GM12878 (cell line): Measurements from ENCODE around the gene MUL1. TPM values are rescaled to one million over a fixed set of nuclear protein-coding genes. Genes with fewer than 3 reads are reported as not detected.

Source experiments
- ATAC-seq: fragments of 200-7000 bp; cut with Tn5 transposase; 3 replicates; pipeline ENCODE4 v1.9.1; 2020; ENCODE audit warnings: mild to moderate bottlenecking, moderate library complexity
- BruUV-seq: library from RNA; stranded (reverse); fragments of 400-500 nt; replicated peaks from 2 replicates; lab custom pipeline; 2021; lab: Mats Ljungman, UMichigan
- CTCF ChIA-PET: fragments of 300-600 bp; sonication (Branson Sonifier 250); formaldehyde crosslinking; extraction: SDS; loops from one replicate; lab custom pipeline; 2021; ENCODE audit warnings: inconsistent platforms; lab: Yijun Ruan, JAX
- POLR2A ChIA-PET: fragments of 350-600 bp; formaldehyde crosslinking; extraction: SDS; loops from one replicate; lab custom pipeline; 2021; ENCODE audit warnings: inconsistent platforms; lab: Charles Lee
- RAD21 ChIA-PET: fragments of 300-600 bp; sonication (Branson Sonifier 250); formaldehyde crosslinking; loops from one replicate; lab custom pipeline; 2023; ENCODE audit warnings: antibody characterized with exemption; ENCODE audit not compliant: unreplicated experiment; lab: Charles Lee
- SMC1A ChIA-PET: fragments of 300-600 bp; sonication (Branson Sonifier 250); formaldehyde crosslinking; loops from one replicate; lab custom pipeline; 2023; ENCODE audit not compliant: unreplicated experiment, uncharacterized antibody; lab: Charles Lee
- DNase-seq: peaks from one replicate; pipeline ENCODE4 v3.0.0-alpha.2; 2011; ENCODE audit warnings: low read depth, low spot score
- FAIRE-seq: peaks from 3 replicates; lab custom pipeline; 2011; peaks lifted over from hg19 to GRCh38; lab: Jason Lieb, UNC
- H2AFZ ChIP-seq: 2 replicates; pipeline ENCODE4 v1.6.0; 2011; ENCODE audit warnings: low read depth, low read length, control low read depth; ENCODE audit not compliant: control insufficient read depth
- H3K27ac ChIP-seq: 2 replicates; pipeline ENCODE4 v1.5.1; 2011; ENCODE audit warnings: control low read depth; ENCODE audit not compliant: control insufficient read depth, insufficient read depth
- H3K27me3 ChIP-seq, 2 experiments: replicated peaks in 1 of 2; 2 replicates each; pipeline versions ENCODE4 v1.6.0 to v1.6.1; 2011; ENCODE audit warnings: low read length in 1 of 2; ENCODE audit not compliant: control insufficient read depth in 2 of 2, insufficient read depth in 2 of 2
- H3K36me3 ChIP-seq, 2 experiments: 2 replicates each; pipeline ENCODE4 v1.5.1; 2011; ENCODE audit warnings: low read length in 1 of 2; ENCODE audit not compliant: control insufficient read depth in 2 of 2, insufficient read depth in 2 of 2
- H3K4me1 ChIP-seq: 2 replicates; pipeline ENCODE4 v1.6.1; 2011; ENCODE audit warnings: mild to moderate bottlenecking, low read length, moderate library complexity, mixed read lengths; ENCODE audit not compliant: control insufficient read depth, insufficient read depth
- H3K4me2 ChIP-seq: 2 replicates; pipeline ENCODE4 v1.6.0; 2011; ENCODE audit warnings: control low read depth; ENCODE audit not compliant: control insufficient read depth, insufficient read depth
- H3K4me3 ChIP-seq: fragments of 200-600 bp; sonication (generic); 2 replicates; pipeline ENCODE4 v1.5.1; 2016
- H3K79me2 ChIP-seq: 2 replicates; pipeline ENCODE4 v1.6.0; 2011; ENCODE audit warnings: low read length; ENCODE audit not compliant: control insufficient read depth, insufficient read depth
- H3K9ac ChIP-seq: 2 replicates; pipeline ENCODE4 v1.8.0; 2011; ENCODE audit warnings: low read length, control low read depth, mixed read lengths; ENCODE audit not compliant: control insufficient read depth, insufficient read depth
- H3K9me3 ChIP-seq: replicated peaks from 3 replicates; pipeline ENCODE4 v1.5.1; 2011; ENCODE audit warnings: mild to moderate bottlenecking, low read length; ENCODE audit not compliant: control insufficient read depth, insufficient read depth
- H4K20me1 ChIP-seq: 2 replicates; pipeline ENCODE4 v1.6.0; 2011; ENCODE audit not compliant: control insufficient read depth, insufficient read depth
- CBX3 ChIP-seq: fragments of 200-600 bp; sonication (generic); IDR thresholded peaks from 2 replicates; pipeline ENCODE4 v1.6.1; 2016; ENCODE audit warnings: low read depth, borderline replicate concordance
- DPF2 ChIP-seq: fragments of 450-650 bp; IDR thresholded peaks from 2 replicates; pipeline ENCODE4 v1.6.1; 2017; ENCODE audit warnings: mild to moderate bottlenecking
- HDAC2 ChIP-seq: fragments of 200-600 bp; sonication (generic); IDR thresholded peaks from 2 replicates; pipeline ENCODE4 v1.6.1; 2017
- IRF3 ChIP-seq: fragments of 450-650 bp; IDR thresholded peaks from 2 replicates; pipeline ENCODE4 v1.6.1; 2014; ENCODE audit warnings: mild to moderate bottlenecking
- MTA3 ChIP-seq: IDR thresholded peaks from 2 replicates; pipeline ENCODE4 v1.6.1; 2012; ENCODE audit warnings: low read length, inconsistent platforms, borderline replicate concordance
- MYB ChIP-seq: fragments of 150-350 bp; IDR thresholded peaks from 2 replicates; pipeline ENCODE4 v1.6.1; 2014; ENCODE audit warnings: mild to moderate bottlenecking, low read depth, low read length, borderline replicate concordance
- PAX5 ChIP-seq: IDR thresholded peaks from 2 replicates; pipeline ENCODE4 v1.6.1; 2011; ENCODE audit warnings: low read depth, low read length, borderline replicate concordance
- SP1 ChIP-seq: IDR thresholded peaks from one replicate; pipeline ENCODE4 v1.6.1; 2011; ENCODE audit warnings: low read depth, low read length
- SRF ChIP-seq, 2 experiments: IDR thresholded peaks; 2 replicates each; pipeline ENCODE4 v1.6.1; 2011; ENCODE audit warnings: low read depth in 2 of 2, low read length in 2 of 2, mild to moderate bottlenecking in 1 of 2, moderate library complexity in 1 of 2
- STAT3 ChIP-seq: IDR thresholded peaks from 2 replicates; pipeline ENCODE4 v1.6.1; 2011; ENCODE audit warnings: low read depth, low read length, improper control_type of control experiment
- SUPT20H ChIP-seq: IDR thresholded peaks from 2 replicates; pipeline ENCODE4 v1.6.1; 2011; ENCODE audit warnings: low read depth, mild to moderate bottlenecking, low read length, moderate library complexity, borderline replicate concordance; ENCODE audit not compliant: control insufficient read depth
- WRNIP1 ChIP-seq: IDR thresholded peaks from 2 replicates; pipeline ENCODE4 v1.6.1; 2011; ENCODE audit warnings: low read depth, low read length, improper control_type of control experiment, borderline replicate concordance
- ZNF24 ChIP-seq: fragments of 450-650 bp; IDR thresholded peaks from 2 replicates; pipeline ENCODE4 v1.6.1; 2017; ENCODE audit warnings: antibody characterized with exemption, mild to moderate bottlenecking
- WGBS: methylation state at CpG from one replicate; pipeline ENCODE4 v1.1.6; 2016; ENCODE audit warnings: low lambda C conversion rate; ENCODE audit not compliant: insufficient replicate concordance, insufficient coverage; ENCODE audit errors: missing lambda C conversion rate; 5-methylcytosine and 5-hydroxymethylcytosine counted together
- in situ Hi-C: fragments of 300-500 bp; cut with MboI; formaldehyde crosslinking; loops from 9 replicates; pipeline ENCODE4 v1.14.3; 2018; ENCODE audit warnings: mixed read lengths
- intact Hi-C: fragments of 100-400 bp; cut with micrococcal nuclease; formaldehyde crosslinking; loops from one replicate; pipeline ENCODE4 v1.14.2; 2022; ENCODE audit not compliant: unreplicated experiment
- polyA plus RNA-seq, 11 experiments: library from polyadenylated mRNA; depleted of rRNA in 4 of 11; unstranded in 6 of 11; stranded (reverse) in 5 of 11; fragments of >200 nt; fragmentation: Nextera tagmentation in 4 of 11; fragmentation: Illumina TruSeq in 1 of 11; extraction: Ambion mirVana in 4 of 11; extraction: Trizol in 1 of 11; gene quantifications; 1 replicate in 1 of 11; 2 replicates in 10 of 11; pipeline versions ENCODE4 v1.2.1 to v1.2.3, GENCODE V29; 2011 to 2016; ENCODE audit warnings: inconsistent platforms in 2 of 11, missing spikeins in 2 of 11, low read depth in 1 of 11
- total RNA-seq, 4 experiments: library from RNA; depleted of rRNA in 3 of 4; stranded (reverse); fragments of >200 nt in 3 of 4; fragmentation: Illumina TruSeq in 1 of 4; extraction: Trizol in 1 of 4; gene quantifications; 2 replicates each; pipeline versions ENCODE4 v1.2.1 to v1.2.3, GENCODE V29; 2013 to 2021
- TF ChIP-seq, protein P1 (sequence below): fragments of 450-650 bp; IDR thresholded peaks from 2 replicates; pipeline ENCODE4 v1.6.1; 2017; ENCODE audit warnings: mild to moderate bottlenecking

The MUL1 gene
- total and polyA plus RNA-seq, 10 of the 15 experiments (the other 5 are each of a cell fraction or from before 2014, with no cell fraction given) = 4.9 to 27.0 (median 15.5) TPM

GRCh38 chr1:20480951-20481617 lies 26.9 kb downstream of the MUL1 start:
- H3K4me3 ChIP-seq = no peak overlapping the region
- ChIA-PET RAD21 (no interaction called here), SMC1A (no interaction called here), POLR2A (no interaction called here), CTCF (interaction anchor here (0.8 kb wide), 1 partner anchor 13 kb away, joined by 3 read pairs; no protein-coding TSS in a partner anchor)
- H2AFZ ChIP-seq = no peak overlapping the region
- no peaks in the 10 kb centered on the region for H3K36me3 ChIP-seq
- no peaks in the 10 kb centered on the region for H3K79me2 ChIP-seq
- no peaks in the 10 kb centered on the region for H3K9me3 ChIP-seq
- ATAC-seq (no peak), DNase-seq (no peak), FAIRE-seq (no peak)
- intact Hi-C loops (no loop called here), in situ Hi-C loops (no loop called here)
- no peak overlapping the region for H3K27ac ChIP-seq
- no peaks in the 10 kb centered on the region for H3K4me1 ChIP-seq
- H3K4me2 ChIP-seq = no peak overlapping the region
- no TSS peak for BruUV-seq
- peaks cover 12% of the 10 kb centered on the region in 2 experiments for H3K27me3 ChIP-seq
- WGBS = 7% methylated on average over 7 of the region's 7 CpGs
- no peaks in the 10 kb centered on the region for H4K20me1 ChIP-seq
- H3K9ac ChIP-seq = no peak overlapping the region
- TF ChIP-seq DPF2 = no peak
- TF ChIP-seq MYB = no peak
- TF ChIP-seq IRF3 = no peak
- TF ChIP-seq SUPT20H = no peak
- no peak for TF ChIP-seq ZNF24
- TF ChIP-seq MTA3 = no peak
- no peak for TF ChIP-seq WRNIP1
- TF ChIP-seq SRF (IDR thresholded peaks at IDR 0.05; ENCODE audit: low read depth in 2 of 2, low read length in 2 of 2) = no peak
- no peak for TF ChIP-seq STAT3
- no peak for TF ChIP-seq HDAC2
- no peak for TF ChIP-seq CBX3
- TF ChIP-seq, protein P1, sequence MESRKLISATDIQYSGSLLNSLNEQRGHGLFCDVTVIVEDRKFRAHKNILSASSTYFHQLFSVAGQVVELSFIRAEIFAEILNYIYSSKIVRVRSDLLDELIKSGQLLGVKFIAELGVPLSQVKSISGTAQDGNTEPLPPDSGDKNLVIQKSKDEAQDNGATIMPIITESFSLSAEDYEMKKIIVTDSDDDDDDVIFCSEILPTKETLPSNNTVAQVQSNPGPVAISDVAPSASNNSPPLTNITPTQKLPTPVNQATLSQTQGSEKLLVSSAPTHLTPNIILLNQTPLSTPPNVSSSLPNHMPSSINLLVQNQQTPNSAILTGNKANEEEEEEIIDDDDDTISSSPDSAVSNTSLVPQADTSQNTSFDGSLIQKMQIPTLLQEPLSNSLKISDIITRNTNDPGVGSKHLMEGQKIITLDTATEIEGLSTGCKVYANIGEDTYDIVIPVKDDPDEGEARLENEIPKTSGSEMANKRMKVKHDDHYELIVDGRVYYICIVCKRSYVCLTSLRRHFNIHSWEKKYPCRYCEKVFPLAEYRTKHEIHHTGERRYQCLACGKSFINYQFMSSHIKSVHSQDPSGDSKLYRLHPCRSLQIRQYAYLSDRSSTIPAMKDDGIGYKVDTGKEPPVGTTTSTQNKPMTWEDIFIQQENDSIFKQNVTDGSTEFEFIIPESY = no peak
- no peak for TF ChIP-seq PAX5
- TF ChIP-seq SP1 = no peak
